Bronchial epithelial cell (primary cell): ENCODE data around the gene SCN8A. TPM values are rescaled to one million over a fixed set of nuclear protein-coding genes. Genes with fewer than 3 reads are reported as not detected.

Source experiments
- DNase-seq: peaks from one replicate; pipeline ENCODE4 v3.0.0-alpha.2; 2010; ENCODE audit warnings: low read depth
- FAIRE-seq: peaks from 2 replicates; lab custom pipeline; 2011; peaks lifted over from hg19 to GRCh38; lab: Jason Lieb, UNC
- H3K27me3 ChIP-seq: 2 replicates; pipeline ENCODE4 v1.5.1; 2011; ENCODE audit warnings: low read length; ENCODE audit not compliant: control insufficient read depth, insufficient read depth
- H3K36me3 ChIP-seq: 2 replicates; pipeline ENCODE4 v1.5.1; 2011; ENCODE audit warnings: low read length; ENCODE audit not compliant: control insufficient read depth, insufficient read depth
- H3K4me3 ChIP-seq: 2 replicates; pipeline ENCODE4 v1.5.1; 2011; ENCODE audit warnings: mild to moderate bottlenecking, low read depth, low read length, control low read depth
- CTCF ChIP-seq: IDR thresholded peaks from 2 replicates; pipeline ENCODE4 v1.5.1; 2011; ENCODE audit warnings: mild to moderate bottlenecking, moderate library complexity, low read length, control low read depth, inconsistent platforms; ENCODE audit not compliant: insufficient read depth, severe bottlenecking
- total RNA-seq: library from RNA; depleted of rRNA; stranded (reverse); fragments of >200 nt; gene quantifications from 2 replicates; pipeline ENCODE4 v1.2.1, GENCODE V29; 2014

Gene SCN8A
- total RNA-seq, 1 donor from 2014 or later, result under 0.01 TPM

- H3K4me3 ChIP-seq, result no peak overlapping the region
- TF ChIP-seq CTCF, result no peak
- H3K27me3 ChIP-seq, result no peaks in the 10 kb centered on the region
These were observed 207.5 kb downstream of the SCN8A start for GRCh38 chr12:51798501-51798900.

GRCh38 chr12:51801027-51801426 is 210.0 kb downstream of the SCN8A start:
- H3K4me3 ChIP-seq, result no peak overlapping the region
- TF ChIP-seq CTCF, result no peak
- no peaks in the 10 kb centered on the region for H3K36me3 ChIP-seq
- FAIRE-seq (no peak), DNase-seq (no peak)
- H3K27me3 ChIP-seq, result no peaks in the 10 kb centered on the region

More at GRCh38 chr12:51798501-51798900, 207.5 kb downstream of the SCN8A start:
- no peaks in the 10 kb centered on the region for H3K36me3 ChIP-seq
- FAIRE-seq (peak; percentile 47), DNase-seq (peak; percentile 17)

- H3K4me3 ChIP-seq, result no peak overlapping the region
- FAIRE-seq (no peak), DNase-seq (no peak)
- TF ChIP-seq CTCF, result no peak
- H3K36me3 ChIP-seq, result no peaks in the 10 kb centered on the region
- no peaks in the 10 kb centered on the region for H3K27me3 ChIP-seq
These were observed 215.9 kb downstream of the SCN8A start for GRCh38 chr12:51806896-51807295.

GRCh38 chr12:51809193-51809592 is 218.2 kb downstream of the SCN8A start:
- no peak overlapping the region for H3K4me3 ChIP-seq
- H3K36me3 ChIP-seq, result no peaks in the 10 kb centered on the region
- H3K27me3 ChIP-seq, result no peaks in the 10 kb centered on the region
- DNase-seq (no peak), FAIRE-seq (peak; percentile 32)
- TF ChIP-seq CTCF, result no peak

GRCh38 chr12:51811203-51812202 is 220.5 kb downstream of the SCN8A start:
- no peak overlapping the region for H3K4me3 ChIP-seq
- FAIRE-seq (no peak), DNase-seq (no peak)
- no peaks in the 10 kb centered on the region for H3K36me3 ChIP-seq
- H3K27me3 ChIP-seq, result peaks cover 6% of the 10 kb centered on the region
- no peak for TF ChIP-seq CTCF
